Gastroesophageal sphincter (tissue), 4 donors: ENCODE measurements around the gene RFXAP. TPM values are rescaled to one million over a fixed set of nuclear protein-coding genes. Genes with fewer than 3 reads are reported as not detected.

Experiments
- ATAC-seq: fragments of 150-250 bp; one replicate; pipeline ENCODE4 v1.9.1; 2016; ENCODE audit warnings: mild to moderate bottlenecking, moderate library complexity
- H3K27ac ChIP-seq, 4 donors: fragments of 200-600 bp; sonication (generic) in 3 of 4; 1 replicate in 3 of 4; 2 replicates in 1 of 4; pipeline ENCODE4 v1.5.1; 2016 to 2019
- H3K27me3 ChIP-seq: fragments of 200-600 bp; sonication (generic); one replicate; pipeline ENCODE4 v1.5.1; 2019
- H3K36me3 ChIP-seq, 2 donors: fragments of 200-600 bp; sonication (generic); one replicate each; pipeline ENCODE4 v1.5.1; 2019; ENCODE audit warnings: control low read depth in 1 of 2
- H3K4me1 ChIP-seq, 3 donors: fragments of 200-600 bp; sonication (generic); 1 replicate in 2 of 3; 2 replicates in 1 of 3; pipeline ENCODE4 v1.5.1; 2016 to 2019; ENCODE audit warnings: control low read depth in 2 of 3
- H3K4me3 ChIP-seq, 2 donors: fragments of 200-600 bp; sonication (generic); one replicate each; pipeline ENCODE4 v1.5.1; 2019; ENCODE audit warnings: mild to moderate bottlenecking in 1 of 2, moderate library complexity in 1 of 2
- H3K9me3 ChIP-seq, 3 donors: fragments of 200-600 bp; sonication (generic); one replicate each; pipeline ENCODE4 v1.5.1; 2017 to 2019; ENCODE audit warnings: control low read depth in 2 of 3
- EP300 ChIP-seq: sonication (generic); formaldehyde crosslinking; IDR thresholded peaks from one replicate; pipeline ENCODE4 v1.6.1; 2017; ENCODE audit warnings: antibody characterized with exemption, mild to moderate bottlenecking
- POLR2A ChIP-seq, 2 donors: fragments of 450-650 bp; IDR thresholded peaks; one replicate each; pipeline ENCODE4 v1.6.1; 2017; ENCODE audit warnings: antibody characterized with exemption in 2 of 2, mild to moderate bottlenecking in 2 of 2, moderate library complexity in 1 of 2
- POLR2AphosphoS5 ChIP-seq: sonication (generic); formaldehyde crosslinking; IDR thresholded peaks from one replicate; pipeline ENCODE4 v1.6.1; 2017; ENCODE audit warnings: antibody characterized with exemption
- WGBS, 2 donors: methylation state at CpG; one replicate each; pipeline ENCODE4 v1.1.5; 2018; ENCODE audit warnings: low coverage in 1 of 2; 5-methylcytosine and 5-hydroxymethylcytosine counted together
- total RNA-seq, 4 donors: library from RNA; depleted of rRNA; stranded (reverse); fragments of >200 nt; gene quantifications; one replicate each; pipeline ENCODE4 v1.1.0, GENCODE V29; 2016
- TF ChIP-seq, protein P1 (sequence below), 4 experiments: fragments of 200-600 bp in 2 of 4; fragments of 450-650 bp in 2 of 4; sonication (generic) in 1 of 4; IDR thresholded peaks; one replicate each; pipeline ENCODE4 v1.5.1; 2017 to 2019; ENCODE audit warnings: antibody characterized with exemption in 4 of 4, mild to moderate bottlenecking in 2 of 4, moderate library complexity in 2 of 4

The RFXAP gene
- total RNA-seq, 4 donors from 2014 or later: 3.2 to 7.2 (median 3.8) TPM

DNA sequence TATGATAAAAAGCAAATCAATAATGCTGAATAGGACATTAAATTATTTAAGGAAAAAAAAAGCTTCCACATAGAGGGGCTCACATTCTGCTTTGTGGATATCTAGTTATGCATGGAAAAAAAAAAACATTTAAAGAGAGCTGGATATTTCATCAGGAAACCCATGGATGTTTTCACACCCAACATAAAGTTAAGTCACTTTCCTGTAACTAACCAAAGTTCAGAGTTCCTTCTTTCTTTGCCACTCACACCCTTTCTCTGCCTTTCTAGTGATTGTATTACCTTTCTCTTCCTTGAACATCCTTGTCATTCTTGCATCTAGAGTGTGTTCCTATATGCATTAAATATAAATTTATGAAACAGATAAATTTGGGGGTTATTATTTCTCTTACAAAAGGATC is 47.2 kb downstream of the RFXAP start:
- no peaks in the 10 kb centered on the region for H3K27me3 ChIP-seq
- ATAC-seq: no peak
- no peak overlapping the region for H3K27ac ChIP-seq
- no peaks in the 10 kb centered on the region for H3K9me3 ChIP-seq
- H3K4me1 ChIP-seq: peaks cover 0 to 14% (median 0%) of the 10 kb centered on the region in 3 donors
- peaks cover 0 to 90% of the 10 kb centered on the region in 2 donors for H3K36me3 ChIP-seq
- TF ChIP-seq POLR2A (IDR thresholded peaks at IDR 0.05) (no peak), EP300 (no peak), POLR2AphosphoS5 (no peak)
- TF ChIP-seq, protein P1, sequence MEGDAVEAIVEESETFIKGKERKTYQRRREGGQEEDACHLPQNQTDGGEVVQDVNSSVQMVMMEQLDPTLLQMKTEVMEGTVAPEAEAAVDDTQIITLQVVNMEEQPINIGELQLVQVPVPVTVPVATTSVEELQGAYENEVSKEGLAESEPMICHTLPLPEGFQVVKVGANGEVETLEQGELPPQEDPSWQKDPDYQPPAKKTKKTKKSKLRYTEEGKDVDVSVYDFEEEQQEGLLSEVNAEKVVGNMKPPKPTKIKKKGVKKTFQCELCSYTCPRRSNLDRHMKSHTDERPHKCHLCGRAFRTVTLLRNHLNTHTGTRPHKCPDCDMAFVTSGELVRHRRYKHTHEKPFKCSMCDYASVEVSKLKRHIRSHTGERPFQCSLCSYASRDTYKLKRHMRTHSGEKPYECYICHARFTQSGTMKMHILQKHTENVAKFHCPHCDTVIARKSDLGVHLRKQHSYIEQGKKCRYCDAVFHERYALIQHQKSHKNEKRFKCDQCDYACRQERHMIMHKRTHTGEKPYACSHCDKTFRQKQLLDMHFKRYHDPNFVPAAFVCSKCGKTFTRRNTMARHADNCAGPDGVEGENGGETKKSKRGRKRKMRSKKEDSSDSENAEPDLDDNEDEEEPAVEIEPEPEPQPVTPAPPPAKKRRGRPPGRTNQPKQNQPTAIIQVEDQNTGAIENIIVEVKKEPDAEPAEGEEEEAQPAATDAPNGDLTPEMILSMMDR (IDR thresholded peaks at IDR 0.05): no peak
- no peak overlapping the region for H3K4me3 ChIP-seq

DNA sequence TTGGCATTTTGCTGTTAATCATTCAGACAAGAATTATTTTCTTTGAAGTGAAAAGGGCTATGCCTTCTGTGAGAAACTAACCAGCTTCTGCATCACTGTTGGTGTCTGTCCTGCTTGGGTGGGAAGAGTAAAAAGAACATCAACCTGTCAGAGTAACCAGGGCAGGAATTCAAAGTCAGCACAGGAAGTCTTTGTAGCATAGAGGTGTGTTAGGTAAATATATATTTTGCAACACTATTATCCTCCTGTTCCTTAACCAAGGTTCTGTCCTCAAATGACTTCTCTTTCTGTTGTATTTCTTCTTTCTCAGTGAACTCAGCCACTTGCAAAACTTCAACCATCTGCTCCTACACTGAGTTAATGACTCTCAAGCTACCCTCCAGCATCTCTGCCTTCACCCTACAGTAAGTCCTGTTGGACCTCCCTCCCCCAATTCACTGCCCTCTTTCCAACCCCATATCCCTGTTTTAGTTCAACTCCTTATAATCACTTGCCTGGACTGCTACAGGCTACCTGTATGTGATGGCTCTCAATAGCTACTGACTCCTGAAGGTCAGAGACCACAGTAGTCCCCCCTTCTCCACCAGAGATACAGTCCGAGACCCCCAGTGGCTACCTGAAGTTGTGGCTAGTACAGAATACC is 51.1 kb downstream of the RFXAP start:
- H3K4me3 ChIP-seq: no peak overlapping the region
- H3K4me1 ChIP-seq: peaks cover 0 to 12% (median 0%) of the 10 kb centered on the region in 3 donors
- H3K27me3 ChIP-seq: no peaks in the 10 kb centered on the region
- no peaks in the 10 kb centered on the region for H3K9me3 ChIP-seq
- 89 to 100% methylated on average over 1 of the region's 1 CpG for whole genome bisulfite sequencing, 2 donors
- TF ChIP-seq, protein P1 (IDR thresholded peaks at IDR 0.05): no peak
- TF ChIP-seq POLR2AphosphoS5 (no peak), POLR2A (IDR thresholded peaks at IDR 0.05) (no peak), EP300 (no peak)
- H3K36me3 ChIP-seq: peaks cover 0 to 81% of the 10 kb centered on the region in 2 donors
- no peak for ATAC-seq
- no peak overlapping the region for H3K27ac ChIP-seq

DNA sequence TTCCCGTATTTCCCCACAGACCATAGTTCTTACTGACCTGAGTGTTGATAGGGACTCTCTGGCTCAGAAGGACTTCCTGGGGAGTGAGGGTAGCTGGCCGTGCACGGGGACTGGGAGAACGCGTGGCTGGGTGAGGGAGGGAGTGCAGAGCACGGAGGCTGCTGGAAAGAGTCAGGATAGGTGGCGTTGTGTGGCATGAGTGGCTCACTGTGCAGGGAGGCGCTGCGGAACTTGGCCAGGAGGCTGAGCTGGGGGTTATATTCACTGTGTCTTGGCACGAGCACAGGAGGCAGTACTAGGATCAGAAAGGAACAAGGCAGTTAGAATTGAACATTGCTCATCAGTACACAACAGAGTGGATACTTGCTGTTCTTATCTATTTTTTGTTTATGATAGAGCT is 53.6 kb downstream of the RFXAP start:
- Histone ChIP-seq H3K36me3 (peaks cover 0 to 64% of the 10 kb centered on the region in 2 donors), H3K4me3 (no peak overlapping the region), H3K9me3 (no peaks in the 10 kb centered on the region), H3K4me1 (peaks cover 0 to 12% (median 0%) of the 10 kb centered on the region in 3 donors), H3K27ac (peak overlapping the region in 1 of 4 donors; percentile 8), H3K27me3 (no peaks in the 10 kb centered on the region)
- WGBS, 2 donors: 23 to 59% methylated on average over 9 to 10 of the region's 10 CpGs
- peak; percentile 39 for ATAC-seq
- TF ChIP-seq, protein P1 (IDR thresholded peaks at IDR 0.05): no peak
- TF ChIP-seq POLR2AphosphoS5 (no peak), POLR2A (IDR thresholded peaks at IDR 0.05) (no peak), EP300 (no peak)

DNA sequence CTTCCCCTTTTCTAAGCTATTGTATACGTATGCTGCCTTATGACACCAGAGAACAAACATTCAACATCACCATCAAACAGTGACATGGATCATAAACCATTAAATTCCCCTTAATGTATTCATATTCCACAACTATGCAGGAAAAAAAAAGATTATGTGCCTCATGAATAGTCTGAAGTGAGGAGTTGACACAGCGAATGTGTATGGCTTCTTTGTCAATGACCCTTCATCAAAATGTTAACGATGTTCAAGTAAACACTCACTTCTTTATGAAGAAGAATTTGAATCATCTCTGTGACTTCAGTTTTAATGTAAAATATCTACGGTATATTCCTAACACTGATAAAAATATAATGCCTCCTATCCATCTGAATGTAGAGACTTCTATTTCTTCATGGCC is 56.4 kb downstream of the RFXAP start:
- WGBS, 2 donors: 73 to 80% methylated on average over 4 of the region's 4 CpGs
- TF ChIP-seq EP300 (no peak), POLR2AphosphoS5 (no peak), POLR2A (IDR thresholded peaks at IDR 0.05) (no peak)
- TF ChIP-seq, protein P1 (IDR thresholded peaks at IDR 0.05): no peak
- peaks cover 0 to 12% (median 0%) of the 10 kb centered on the region in 3 donors for H3K4me1 ChIP-seq

DNA sequence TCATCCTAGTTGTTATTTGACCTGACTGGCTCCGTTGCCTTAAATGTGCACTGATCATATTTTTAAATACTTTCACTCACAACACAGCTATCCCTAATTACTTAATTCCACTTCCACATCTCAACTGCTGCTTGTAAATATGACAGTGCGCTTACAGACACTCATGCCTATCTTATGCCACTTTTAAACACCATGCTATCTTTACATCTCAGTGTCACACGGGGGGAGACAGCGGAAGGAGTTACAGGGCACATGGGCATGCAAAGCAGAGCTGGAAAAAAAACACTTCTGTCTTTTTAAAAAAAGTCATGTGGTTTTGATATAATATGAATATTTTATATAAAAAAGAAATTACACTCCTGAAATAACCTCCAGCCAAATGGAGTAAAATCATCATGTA is 56.9 kb downstream of the RFXAP start:
- TF ChIP-seq EP300: no peak
- TF ChIP-seq, protein P1 (IDR thresholded peaks at IDR 0.05): no peak
- no peak for TF ChIP-seq POLR2AphosphoS5
- no peak for TF ChIP-seq POLR2A (IDR thresholded peaks at IDR 0.05)
- Histone ChIP-seq H3K27me3 (no peaks in the 10 kb centered on the region), H3K27ac (no peak overlapping the region), H3K9me3 (no peaks in the 10 kb centered on the region), H3K36me3 (peaks cover 0 to 51% of the 10 kb centered on the region in 2 donors), H3K4me3 (no peak overlapping the region), H3K4me1 (peaks cover 0 to 16% (median 0%) of the 10 kb centered on the region in 3 donors)
- ATAC-seq: no peak
- WGBS, 2 donors: 82 to 94% methylated on average over 3 to 4 of the region's 4 CpGs

More for the DNA sequence above, 56.4 kb downstream of the RFXAP start:
- ATAC-seq: no peak
- no peak overlapping the region for H3K27ac ChIP-seq
- H3K4me3 ChIP-seq: no peak overlapping the region
- no peaks in the 10 kb centered on the region for H3K9me3 ChIP-seq
- H3K36me3 ChIP-seq: peaks cover 0 to 57% of the 10 kb centered on the region in 2 donors
- no peaks in the 10 kb centered on the region for H3K27me3 ChIP-seq
